HG03565 (cell line): ENCODE results near the gene CHST5.
"Not testable (repeated sequence)": the region's sequence is repeated elsewhere in the genome, so short reads cannot be mapped to it uniquely, and the experiment has no call there.

Experiments used
- ATAC-seq: cut with Tn5 transposase; IDR thresholded peaks from one replicate; pipeline ENCODE4 v1.9.1; 2021; ENCODE audit warnings: mild to moderate bottlenecking, moderate library complexity; ENCODE audit not compliant: unreplicated experiment

Gene CHST5

GRCh38 chr16:75552951-75553350 is 17.0 kb upstream of the CHST5 start:
- no peak for ATAC-seq

GRCh38 chr16:75550211-75550662 is 14.3 kb upstream of the CHST5 start:
- peak; percentile 61 for ATAC-seq

- not testable (repeated sequence) for ATAC-seq
Observed at GRCh38 chr16:75548456-75548855, 12.5 kb upstream of the CHST5 start.

- ATAC-seq: no peak
Observed at GRCh38 chr16:75546293-75546692, 10.4 kb upstream of the CHST5 start.

GRCh38 chr16:75545879-75546278 is 10.0 kb upstream of the CHST5 start:
- ATAC-seq: not testable (repeated sequence)

- not testable (repeated sequence) for ATAC-seq
Observed at GRCh38 chr16:75542462-75542861, 6.6 kb upstream of the CHST5 start.

GRCh38 chr16:75541236-75541635 is 5.3 kb upstream of the CHST5 start:
- no peak for ATAC-seq

- ATAC-seq: not testable (repeated sequence)
Observed at GRCh38 chr16:75538882-75539565, 3.1 kb upstream of the CHST5 start.

GRCh38 chr16:75537776-75538175 is 1.9 kb upstream of the CHST5 start:
- no peak for ATAC-seq

- ATAC-seq: no peak
Observed at GRCh38 chr16:75535211-75535843, 581 bp downstream of the CHST5 start.

GRCh38 chr16:75534560-75535205 is 1.2 kb downstream of the CHST5 start:
- no peak for ATAC-seq

GRCh38 chr16:75532791-75533190 is 3.1 kb downstream of the CHST5 start:
- no peak for ATAC-seq

- no peak for ATAC-seq
Observed at GRCh38 chr16:75532142-75532765, 3.7 kb downstream of the CHST5 start.

GRCh38 chr16:75529959-75530358 is 5.9 kb downstream of the CHST5 start:
- no peak for ATAC-seq

- ATAC-seq: no peak
Observed at GRCh38 chr16:75529056-75529905, 6.6 kb downstream of the CHST5 start.

- ATAC-seq: no peak
Observed at GRCh38 chr16:75527825-75528299, 8.0 kb downstream of the CHST5 start.

- ATAC-seq: no peak
Observed at GRCh38 chr16:75526032-75526790, 9.7 kb downstream of the CHST5 start.

- ATAC-seq: no peak
Observed at GRCh38 chr16:75519175-75519574, 16.7 kb downstream of the CHST5 start.

- ATAC-seq: not testable (repeated sequence)
Observed at GRCh38 chr16:75516189-75516966, 19.5 kb downstream of the CHST5 start.
